Heart right ventricle (tissue), 16 donors: ENCODE measurements around the gene CERS6. TPM values are rescaled to one million over a fixed set of nuclear protein-coding genes. Genes with fewer than 3 reads are reported as not detected.

ENCODE experiments used
- ATAC-seq, 8 donors: fragments of 200-7000 bp; cut with Tn5 transposase; one replicate each; pipeline ENCODE4 v1.9.1; 2020; ENCODE audit warnings: mild to moderate bottlenecking in 8 of 8, moderate library complexity in 8 of 8, moderate number of reproducible peaks in 1 of 8
- DNase-seq, 2 donors: peaks; one replicate each; pipeline ENCODE4 v3.0.0-alpha.2; 2020
- H3K27ac ChIP-seq, 10 donors: fragments of 200-600 bp; sonication (generic) in 2 of 10; one replicate each; pipeline versions ENCODE4 v1.5.0 to v1.8.0; 2020 to 2022; ENCODE audit warnings: mild to moderate bottlenecking in 3 of 10
- H3K27me3 ChIP-seq, 7 donors: fragments of 200-600 bp; one replicate each; pipeline ENCODE4 v1.8.0; 2021 to 2022; ENCODE audit warnings: mild to moderate bottlenecking in 2 of 7
- H3K36me3 ChIP-seq, 9 donors: fragments of 200-600 bp; sonication (generic) in 1 of 9; one replicate each; pipeline versions ENCODE4 v1.5.0 to v1.8.0; 2020 to 2022; ENCODE audit warnings: mild to moderate bottlenecking in 2 of 9
- H3K4me1 ChIP-seq, 9 donors: fragments of 200-600 bp; sonication (generic) in 1 of 9; one replicate each; pipeline versions ENCODE4 v1.5.0 to v1.8.0; 2020 to 2022; ENCODE audit warnings: mild to moderate bottlenecking in 4 of 9
- H3K4me3 ChIP-seq, 10 donors: fragments of 200-600 bp; sonication (generic) in 2 of 10; one replicate each; pipeline versions ENCODE4 v1.5.0 to v1.8.0; 2020 to 2022; ENCODE audit warnings: mild to moderate bottlenecking in 7 of 10, moderate library complexity in 2 of 10
- H3K9me3 ChIP-seq, 11 donors: fragments of 200-600 bp in 10 of 11; sonication (generic) in 2 of 11; one replicate each; pipeline versions ENCODE4 v1.5.0 to v1.8.0; 2013 to 2022; ENCODE audit warnings: mild to moderate bottlenecking in 2 of 11, control low read depth in 1 of 11, moderate library complexity in 1 of 11
- CTCF ChIP-seq, 9 donors: fragments of 200-600 bp; sonication (generic) in 2 of 9; IDR thresholded peaks; one replicate each; pipeline versions ENCODE4 v1.5.0 to v1.8.0; 2021 to 2022; ENCODE audit warnings: antibody characterized with exemption in 9 of 9, mild to moderate bottlenecking in 5 of 9, moderate library complexity in 1 of 9
- WGBS, 2 donors: extraction: QIAGEN DNeasy Blood & Tissue Kit; methylation state at CpG; one replicate each; pipeline ENCODE4 v1.1.7; 2013; ENCODE audit warnings: inconsistent platforms in 1 of 2; 5-methylcytosine and 5-hydroxymethylcytosine counted together
- intact Hi-C, 10 donors: fragments of 100-400 bp; cut with DNase I; formaldehyde crosslinking; loops; one replicate each; pipeline versions ENCODE4 v1.11.1 to v1.14.2; 2022
- polyA plus RNA-seq, 2 donors: library from polyadenylated mRNA; stranded (reverse); fragments of 200-250 nt; gene quantifications; one replicate each; pipeline ENCODE4 v1.2.3, GENCODE V29; 2013
- total RNA-seq, 10 donors: library from RNA; stranded (reverse); fragmentation: NEBNext Ultra II Directional in 3 of 10; extraction: Animal tissue kit (Norgen Biotek cat#: 25700) in 3 of 10; gene quantifications; one replicate each; pipeline versions ENCODE4 v1.2.1 to v1.2.4, GENCODE V29; 2021 to 2023
- donor health status: Arrhythmogenic right ventricular cardiomyopathy.
- donor health status: ischemic (EF 13 %, LVEDD 7.1; RV severe dilation, severe dysfunction).
- donor health status: healthy with polysubstance abuse.
- donor health status: DM: no; HTN: yes; CAD: no.
- donor health status: DM: no; HTN: no; CAD: no.
- donor health status: ischemic (EF 25% LVEDD 6.9; RV normal size, moderate dysfunction).
- donor health status: ischemic (EF 25% LVEDD 5.7; RV mildly dilated, moderate dysfunction).
- donor health status: healthy.
- donor health status: DM: yes; HTN: yes; CAD: no.
- donor health status: Ischemic cardiomyopathy.
- donor health status: ischemic (EF 35%, LVEDD 5.7; RV mildly dilated, moderate dysfunction).
- donor health status: nonischemic (EF 11% LVEDD 7.7; RV severe dilation, severe dysfunction).
- donor health status: DM: yes; HTN: yes; CAD: no.
- donor health status: PGD.
- donor health status: ischemic (EF 29% LVEDD 5.4; RV normal size, mild dysfunction).
- donor health status: nonischemic (EF 23%, LVEDD 6.1; RV moderate dilation, normal function).

CERS6 gene
- total and polyA plus RNA-seq, 12 donors, result 20.5 to 76.3 (median 56.1) TPM

- Histone ChIP-seq H3K27me3 (no peaks in the 10 kb centered on the region), H3K4me3 (no peak overlapping the region), H3K27ac (no peak overlapping the region), H3K9me3 (peaks cover 0 to 15% (median 0%) of the 10 kb centered on the region in 11 donors), H3K36me3 (no peaks in the 10 kb centered on the region), H3K4me1 (peaks cover 0 to 3% (median 0%) of the 10 kb centered on the region in 9 donors)
- TF ChIP-seq CTCF (IDR thresholded peaks at IDR 0.05), result no peak
- intact Hi-C loops, result loop anchor here in 5 of 10 donors (5.0 to 10.0 kb wide), 4 partner anchors 235 to 307 kb away; no protein-coding TSS in a partner anchor
- ATAC-seq (no peak), DNase-seq (no peak)
- 93 to 100% methylated on average over 1 of the region's 1 CpG for WGBS, 2 donors
Measured at GRCh38 chr2:168450171-168450570, 5.9 kb upstream of the CERS6 start.

DNA sequence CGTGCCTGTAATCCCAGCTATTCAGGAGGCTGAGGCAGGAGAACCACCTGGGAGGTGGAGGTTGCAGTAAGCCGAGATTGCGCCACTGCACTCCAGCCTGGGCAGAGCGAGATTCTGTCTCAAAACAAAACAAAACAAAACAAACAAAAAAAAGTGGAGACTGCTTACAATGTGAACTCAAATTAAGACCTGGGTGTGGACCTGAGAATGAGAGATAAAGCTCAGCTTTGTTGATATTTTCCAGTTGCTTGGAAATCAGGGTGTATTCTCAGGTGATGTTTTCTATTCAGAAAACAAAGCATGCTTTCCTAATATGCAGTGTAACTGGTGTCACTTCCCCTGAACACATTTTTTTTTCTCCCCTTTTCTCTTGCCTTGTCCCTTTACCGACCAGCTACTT lies 5.3 kb upstream of the CERS6 start:
- no peaks in the 10 kb centered on the region for H3K36me3 ChIP-seq
- H3K27ac ChIP-seq, result no peak overlapping the region
- no peak for TF ChIP-seq CTCF (IDR thresholded peaks at IDR 0.05)
- no peak for ATAC-seq
- no peak for DNase-seq
- 84 to 89% methylated on average over 5 of the region's 5 CpGs for WGBS, 2 donors
- no peaks in the 10 kb centered on the region for H3K27me3 ChIP-seq
- H3K4me3 ChIP-seq, result no peak overlapping the region
- H3K9me3 ChIP-seq, result peaks cover 0 to 10% (median 0%) of the 10 kb centered on the region in 11 donors
- intact Hi-C loops, result loop anchor here in 5 of 10 donors (5.0 to 10.0 kb wide), 4 partner anchors 234 to 307 kb away; no protein-coding TSS in a partner anchor
- H3K4me1 ChIP-seq, result peaks cover 0 to 9% (median 0%) of the 10 kb centered on the region in 9 donors

DNA sequence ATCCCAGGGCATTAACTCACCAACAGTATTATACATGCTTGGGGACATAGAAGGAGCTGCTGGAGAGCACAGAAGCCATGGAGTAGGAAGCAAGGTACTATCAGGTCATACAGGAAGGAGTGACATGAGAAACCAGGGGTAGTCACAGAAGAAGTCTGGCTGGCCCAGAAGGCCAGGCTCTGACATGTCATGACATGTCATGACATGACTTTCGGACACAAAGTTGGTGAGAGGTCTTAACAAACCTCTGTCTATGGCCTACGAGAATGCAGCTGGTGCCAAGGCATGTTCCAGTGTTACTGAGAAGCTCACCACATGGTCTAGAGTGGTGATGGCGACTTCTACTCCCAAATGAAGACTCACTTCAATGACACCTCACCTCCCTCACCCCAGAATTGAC lies 3.3 kb upstream of the CERS6 start:
- peaks cover 0 to 10% (median 0%) of the 10 kb centered on the region in 11 donors for H3K9me3 ChIP-seq
- WGBS, 2 donors, result 95 to 99% methylated on average over 3 of the region's 3 CpGs
- no peak for TF ChIP-seq CTCF (IDR thresholded peaks at IDR 0.05)
- no peak overlapping the region for H3K27ac ChIP-seq
- H3K4me1 ChIP-seq, result peaks cover 0 to 19% (median 4%) of the 10 kb centered on the region in 9 donors
- intact Hi-C loops, result loop anchor here in 5 of 10 donors (5.0 to 10.0 kb wide), 4 partner anchors 232 to 305 kb away; no protein-coding TSS in a partner anchor
- no peak overlapping the region for H3K4me3 ChIP-seq
- no peak for DNase-seq
- no peak for ATAC-seq
- H3K27me3 ChIP-seq, result no peaks in the 10 kb centered on the region
- no peaks in the 10 kb centered on the region for H3K36me3 ChIP-seq

- Histone ChIP-seq H3K27ac (no peak overlapping the region), H3K9me3 (peaks cover 0 to 10% (median 0%) of the 10 kb centered on the region in 11 donors), H3K4me3 (no peak overlapping the region), H3K4me1 (peaks cover 0 to 25% (median 7%) of the 10 kb centered on the region in 9 donors), H3K27me3 (no peaks in the 10 kb centered on the region), H3K36me3 (no peaks in the 10 kb centered on the region)
- intact Hi-C loops, result loop anchor here in 5 of 10 donors (5.0 to 10.0 kb wide), 4 partner anchors 231 to 304 kb away; no protein-coding TSS in a partner anchor
- WGBS, 2 donors, result 91 to 96% methylated on average over 3 of the region's 3 CpGs
- DNase-seq, result no peak
- no peak for ATAC-seq
- no peak for TF ChIP-seq CTCF (IDR thresholded peaks at IDR 0.05)
Measured at GRCh38 chr2:168453404-168453803, 2.7 kb upstream of the CERS6 start.
